DLD1 (cell line): ENCODE data around the gene UNC93B1.

Experiments used
- in situ Hi-C: cut with HindIII; loops from 2 replicates; pipeline ENCODE4 v1.10.0; 2017; ENCODE audit warnings: low sequenced_read_pairs

UNC93B1 gene

DNA sequence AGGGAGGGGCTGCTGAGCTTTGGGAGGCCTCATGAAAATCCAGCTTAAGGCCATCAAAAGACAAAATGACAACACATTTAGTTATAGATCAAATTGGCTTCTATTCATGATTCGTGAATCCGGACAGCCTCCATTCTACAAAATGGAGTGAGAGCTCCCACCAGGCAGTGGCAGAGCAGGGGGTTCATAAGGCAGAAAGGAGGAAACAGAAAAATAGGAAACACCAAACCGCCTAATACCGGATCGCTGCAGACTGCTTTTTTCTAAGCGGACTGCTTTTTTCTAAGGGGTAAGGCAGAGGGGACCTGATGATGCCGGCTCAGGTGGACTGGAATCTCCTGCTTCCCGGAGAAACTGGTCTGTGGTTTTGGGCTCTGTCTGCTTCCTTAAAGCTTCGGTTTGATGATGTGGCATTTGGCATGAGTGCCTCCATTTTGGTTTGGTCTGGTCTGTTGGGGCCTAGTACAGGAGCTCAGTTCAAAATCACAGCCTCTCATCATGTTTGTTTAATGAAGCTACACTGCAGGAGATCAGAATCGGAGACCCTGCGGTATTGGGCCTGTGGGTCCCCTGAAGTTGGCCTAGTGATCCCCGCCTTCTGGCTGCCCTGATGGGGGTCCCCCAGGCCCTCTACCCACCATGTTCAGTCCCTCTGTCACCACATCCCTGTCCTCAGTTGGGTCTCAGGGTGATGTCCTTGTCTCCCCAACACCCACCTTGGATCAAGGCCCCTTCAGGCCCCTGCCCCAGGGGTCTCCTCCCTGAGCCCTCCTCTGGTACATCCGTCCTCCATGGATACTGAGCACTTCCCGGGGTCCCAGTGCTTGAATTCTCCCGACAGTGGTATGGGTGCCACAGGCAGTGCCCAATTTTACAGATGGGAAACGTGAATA is 7.4 kb upstream of the UNC93B1 start:
- in situ Hi-C loops = no loop called here

GRCh38 chr11:68010090-68011041 is 6.5 kb upstream of the UNC93B1 start, which contains the start of gene ALDH3B1:
ALDH3B1 (plus strand) TSS chr11:68010327; CDS start chr11:68015298, 4,971 bp downstream.
- in situ Hi-C loops = no loop called here

DNA sequence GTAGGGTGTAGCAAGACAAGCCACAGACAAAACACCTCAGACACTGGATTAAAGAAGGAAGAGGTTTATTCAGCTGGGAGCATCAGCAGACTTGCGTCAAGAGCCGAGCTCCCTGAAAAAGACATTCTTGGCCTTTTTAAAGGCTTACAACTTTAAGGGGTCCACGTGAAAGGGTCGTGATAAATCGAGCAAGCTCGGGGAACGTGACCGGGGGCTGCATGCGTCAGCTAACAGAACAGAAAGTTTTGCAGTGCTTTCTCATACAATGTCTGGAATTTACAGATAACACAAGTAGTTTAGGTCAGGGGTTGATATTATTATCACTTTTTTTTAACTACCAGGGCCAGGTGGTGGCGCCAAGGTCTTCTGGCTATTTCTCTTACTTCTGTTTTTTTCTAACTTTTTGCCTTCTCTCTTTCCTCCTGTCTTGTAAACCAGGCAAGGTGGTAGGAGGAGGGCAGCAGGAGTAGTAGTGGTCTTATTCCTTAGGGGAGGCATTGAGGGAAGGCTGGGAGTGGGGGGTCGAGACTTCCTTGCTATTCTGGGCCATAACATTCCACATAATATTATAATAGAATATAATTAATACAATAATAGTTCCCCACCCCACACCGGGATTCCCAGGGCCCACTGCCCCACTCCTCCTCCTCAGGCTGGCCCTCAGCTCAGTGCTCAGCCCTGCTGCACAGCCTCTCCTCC is 5.6 kb upstream of the UNC93B1 start:
- in situ Hi-C loops = no loop called here

- in situ Hi-C loops = no loop called here
These were observed 4.8 kb upstream of the UNC93B1 start for GRCh38 chr11:68008381-68009337.

GRCh38 chr11:68007498-68008380 is 3.8 kb upstream of the UNC93B1 start:
- in situ Hi-C loops = no loop called here

DNA sequence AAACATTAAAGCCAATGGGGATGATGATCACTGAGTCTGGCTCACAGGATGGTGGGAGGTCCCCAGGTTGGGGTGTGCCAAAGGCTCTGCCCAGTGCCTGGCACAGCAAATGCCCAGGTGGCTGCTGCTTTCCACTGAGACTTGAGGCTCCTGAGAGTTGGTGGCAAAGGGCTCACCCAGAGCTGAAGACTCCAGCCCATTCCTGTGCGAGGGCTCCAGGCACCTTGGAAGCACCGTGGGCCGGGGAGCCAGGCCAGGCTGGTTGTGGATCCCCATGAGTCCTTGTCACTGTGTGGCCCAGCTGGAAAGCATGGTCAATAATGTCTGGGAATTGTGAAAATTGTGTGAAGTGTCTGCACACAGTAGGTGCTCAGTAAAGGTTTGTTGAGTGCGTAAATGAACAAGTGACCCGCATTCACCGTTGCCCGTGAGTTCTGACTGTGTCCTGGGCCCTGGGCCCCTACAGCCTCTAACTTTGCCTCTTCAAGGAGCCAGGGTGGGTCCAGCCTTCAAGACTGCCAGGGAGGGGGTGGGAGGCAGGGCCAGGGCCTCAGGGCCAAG is 2.8 kb upstream of the UNC93B1 start:
- in situ Hi-C loops = no loop called here

DNA sequence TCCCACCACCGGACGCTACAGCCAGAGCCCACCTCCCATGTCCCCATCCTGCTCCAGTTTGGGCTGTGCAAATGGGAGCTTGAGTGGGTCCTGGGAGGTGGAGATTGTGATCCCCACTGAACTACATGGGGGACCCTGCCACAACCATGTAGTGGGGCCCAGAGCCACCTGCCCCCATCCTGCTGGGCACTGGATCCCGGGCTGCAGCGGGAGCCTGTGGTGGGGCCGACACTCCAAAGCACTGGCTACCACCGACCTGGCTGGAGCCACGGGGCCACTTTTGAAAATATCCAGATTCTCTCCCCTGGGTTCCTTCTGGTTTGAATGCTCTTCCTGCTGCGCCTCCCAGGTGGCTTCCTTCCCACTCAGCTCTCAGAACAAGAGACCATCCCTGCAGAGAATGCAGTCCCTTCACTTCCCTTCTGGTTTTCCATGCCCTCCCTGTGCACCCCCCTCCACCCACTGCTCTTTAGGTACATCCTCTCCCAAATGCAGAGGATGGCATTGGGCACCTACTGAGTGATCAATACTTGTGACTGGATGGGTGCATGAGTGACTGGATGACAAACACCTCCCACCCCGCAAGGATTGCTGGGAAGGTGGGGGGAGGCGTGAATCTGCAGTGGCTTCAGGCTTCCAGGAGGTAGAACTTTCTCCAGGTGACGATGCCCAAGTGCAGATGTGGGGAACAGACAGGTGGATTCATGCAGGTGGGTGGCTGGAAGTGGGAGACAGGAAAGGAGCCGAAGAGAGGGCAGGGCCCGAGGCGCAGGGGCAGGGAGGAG is 846 bp upstream of the UNC93B1 start:
- in situ Hi-C loops = no loop called here

- in situ Hi-C loops = no loop called here
These were observed 705 bp downstream of the UNC93B1 start for GRCh38 chr11:68002938-68003845.

- in situ Hi-C loops = no loop called here
These were observed 1.3 kb downstream of the UNC93B1 start for GRCh38 chr11:68002575-68002937.

GRCh38 chr11:67999704-68000103 is 4.2 kb downstream of the UNC93B1 start:
- in situ Hi-C loops = no loop called here

DNA sequence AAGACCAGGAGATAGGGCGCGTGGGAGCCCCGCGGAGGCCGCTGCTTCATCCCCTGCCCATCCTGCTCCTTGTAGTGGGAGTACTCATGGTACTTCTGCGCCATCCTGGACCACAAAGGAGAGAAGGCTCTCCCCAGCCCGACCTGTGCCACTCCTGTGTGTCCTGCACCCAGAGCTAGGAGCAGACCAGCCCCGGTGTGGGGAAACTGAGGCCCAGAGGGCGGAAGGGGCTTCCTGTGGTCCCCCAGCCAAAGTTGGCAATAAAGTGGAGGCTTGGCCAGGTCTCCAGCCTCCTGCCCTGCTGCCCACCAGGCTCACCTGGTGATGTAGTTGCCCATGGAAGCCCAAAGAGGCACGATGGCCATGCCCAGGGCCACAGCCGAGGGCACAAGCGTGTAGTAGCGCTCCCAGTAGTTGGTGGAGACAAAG is 4.7 kb downstream of the UNC93B1 start:
- in situ Hi-C loops = no loop called here

DNA sequence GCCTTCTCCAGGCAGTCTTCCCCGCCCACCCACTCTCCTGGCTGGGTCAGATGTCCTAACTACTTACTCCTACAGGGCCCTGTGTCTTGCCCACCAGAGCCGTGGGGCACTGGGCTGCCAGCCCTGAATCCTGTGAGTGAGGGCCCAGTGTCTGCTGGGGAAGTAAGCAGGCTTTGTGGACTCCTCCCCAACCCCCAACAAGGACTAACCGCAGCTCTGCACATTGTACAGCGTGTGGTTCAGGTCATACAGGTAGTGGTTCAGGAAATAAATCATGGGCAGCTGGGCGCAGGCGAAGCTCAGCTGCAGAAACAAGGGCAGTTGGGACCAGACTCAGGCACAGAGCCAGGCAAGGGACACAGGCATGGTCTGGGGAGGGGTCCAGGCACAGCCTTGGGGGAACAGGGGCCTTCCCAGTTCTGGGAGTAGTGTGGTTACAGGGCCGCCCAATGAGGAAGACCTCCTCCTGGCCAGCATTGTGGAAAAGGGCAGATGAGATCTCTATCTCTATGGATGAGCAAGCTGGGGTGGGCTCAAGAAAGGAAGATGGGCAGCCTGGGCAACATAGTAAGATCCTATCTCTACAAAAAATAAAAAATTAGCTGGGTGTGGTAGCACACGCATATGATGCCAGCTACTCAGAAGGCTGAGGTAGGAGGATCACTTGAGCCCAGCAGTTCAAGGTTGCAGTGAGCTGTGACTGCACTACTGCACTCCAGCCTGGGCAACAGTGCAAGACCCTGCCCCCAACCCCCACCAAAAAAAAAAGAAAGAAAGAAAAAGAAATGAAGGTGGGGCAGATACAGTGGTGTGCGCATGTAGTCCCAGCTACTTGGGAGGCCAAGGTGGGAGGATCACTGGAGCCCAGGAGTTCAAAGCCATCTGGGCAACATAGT is 5.5 kb downstream of the UNC93B1 start:
- in situ Hi-C loops = no loop called here

DNA sequence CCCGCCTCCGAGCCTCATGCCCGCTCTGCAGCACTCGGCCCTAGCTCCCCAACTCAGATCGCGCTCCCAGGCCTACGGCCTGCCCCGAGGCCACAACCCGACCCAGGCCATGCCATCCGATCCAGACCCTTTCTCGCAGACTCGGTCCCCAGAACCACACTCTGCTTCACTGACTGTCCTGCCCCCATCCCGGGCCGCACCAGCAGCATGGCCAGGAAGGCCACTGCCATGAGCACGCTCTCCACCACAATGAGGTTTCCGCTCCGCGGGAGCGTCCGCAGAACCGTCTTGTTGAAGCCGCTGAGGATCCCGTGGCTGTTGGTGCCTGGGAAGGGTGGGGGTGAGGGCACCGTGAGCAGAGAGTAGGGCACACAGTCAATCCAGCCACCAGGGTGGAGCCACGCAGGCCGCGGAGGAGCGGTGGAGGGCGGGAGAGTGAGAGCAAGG is 6.4 kb downstream of the UNC93B1 start:
- in situ Hi-C loops = no loop called here

DNA sequence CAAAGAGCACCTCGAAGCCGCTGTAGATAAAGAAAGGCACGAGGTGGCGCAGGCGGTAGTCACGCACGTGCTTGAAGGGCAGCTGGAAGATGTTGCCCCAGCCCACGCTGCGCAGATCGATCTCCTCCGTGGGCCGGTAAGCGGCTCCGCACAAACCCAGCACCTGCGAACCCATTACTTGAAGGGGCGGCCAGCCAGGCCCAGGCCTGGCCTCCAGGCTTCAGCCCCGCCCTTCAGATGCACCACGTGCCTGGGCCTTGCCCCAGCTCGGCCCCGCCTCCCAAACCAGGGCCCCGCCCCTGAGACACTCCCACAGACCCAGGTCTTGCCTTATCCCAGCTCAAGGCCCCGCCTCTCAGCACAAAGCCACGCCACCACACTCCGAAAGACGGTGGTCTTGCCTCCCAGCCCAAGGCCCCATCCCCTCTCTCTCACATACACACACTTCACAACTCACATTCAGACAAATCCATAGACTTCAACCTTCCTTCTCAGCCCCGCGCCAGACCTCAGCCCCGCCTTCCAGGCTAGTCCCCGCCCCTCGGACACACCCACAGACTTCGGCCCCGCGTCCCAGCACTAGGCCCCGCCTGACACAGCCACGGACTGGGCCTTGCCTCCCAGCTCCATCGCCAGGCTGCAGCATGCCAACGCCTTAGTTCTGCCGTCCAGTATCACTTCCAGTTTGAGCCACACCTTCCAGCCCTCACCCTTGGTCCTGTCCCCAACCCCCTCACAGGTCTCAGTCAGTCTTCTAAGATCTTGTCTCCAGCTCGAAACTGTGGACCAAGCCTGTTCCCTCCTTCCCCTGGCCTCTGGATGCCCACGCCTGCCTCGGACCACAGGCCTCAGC is 7.0 kb downstream of the UNC93B1 start:
- in situ Hi-C loops = no loop called here

GRCh38 chr11:67996051-67996450 is 7.8 kb downstream of the UNC93B1 start:
- in situ Hi-C loops = no loop called here
